Prostate gland (tissue), 2 donors: ENCODE measurements around the gene SPRTN. TPM values are rescaled to one million over a fixed set of nuclear protein-coding genes. Genes with fewer than 3 reads are reported as not detected.

Experiments used
- DNase-seq: peaks from one replicate; pipeline ENCODE4 v3.0.0-alpha.2; 2019; ENCODE audit warnings: low spot score
- H3K27ac ChIP-seq, 2 donors: fragments of 200-600 bp; sonication (generic); 2 replicates each; pipeline ENCODE4 v1.5.1; 2017 to 2019
- H3K27me3 ChIP-seq: fragments of 200-600 bp; sonication (generic); replicated peaks from 2 replicates; pipeline ENCODE4 v1.5.1; 2019; ENCODE audit not compliant: insufficient read depth
- H3K36me3 ChIP-seq, 2 donors: fragments of 200-600 bp; sonication (generic); 1 replicate in 1 of 2; 2 replicates in 1 of 2; pipeline versions ENCODE4 v1.5.1 to v1.8.1; 2017 to 2019
- H3K4me1 ChIP-seq: fragments of 200-600 bp; sonication (generic); replicated peaks from 2 replicates; pipeline ENCODE4 v1.5.1; 2019
- H3K4me3 ChIP-seq, 2 donors: fragments of 200-600 bp; sonication (generic); 2 replicates each; pipeline ENCODE4 v1.5.1; 2017 to 2019
- H3K9me3 ChIP-seq: fragments of 200-600 bp; sonication (generic); 2 replicates; pipeline ENCODE4 v1.5.1; 2017
- CTCF ChIP-seq, 4 experiments: fragments of 200-600 bp in 2 of 4; fragments of 450-650 bp in 2 of 4; sonication (generic) in 2 of 4; IDR thresholded peaks; 1 replicate in 3 of 4; 2 replicates in 1 of 4; pipeline ENCODE4 v1.5.1; 2016 to 2019; ENCODE audit warnings: antibody characterized with exemption in 4 of 4, mild to moderate bottlenecking in 2 of 4, moderate library complexity in 2 of 4
- POLR2A ChIP-seq: fragments of 450-650 bp; IDR thresholded peaks from one replicate; pipeline ENCODE4 v1.6.1; 2016; ENCODE audit warnings: antibody characterized with exemption, mild to moderate bottlenecking
- POLR2AphosphoS5 ChIP-seq: sonication (generic); formaldehyde crosslinking; IDR thresholded peaks from one replicate; pipeline ENCODE4 v1.6.1; 2017; ENCODE audit warnings: antibody characterized with exemption
- WGBS: methylation state at CpG from one replicate; pipeline ENCODE4 v1.1.5; 2018; 5-methylcytosine and 5-hydroxymethylcytosine counted together
- intact Hi-C: fragments of 100-400 bp; cut with DNase I; formaldehyde crosslinking; loops from one replicate; pipeline ENCODE4 v1.14.2; 2022
- total RNA-seq, 2 donors: library from RNA; depleted of rRNA; stranded (reverse); fragments of >200 nt; gene quantifications; one replicate each; pipeline ENCODE4 v1.1.0, GENCODE V29; 2016

SPRTN gene
- total RNA-seq, 2 donors from 2014 or later, result 10.8 to 23.4 TPM

GRCh38 chr1:231396643-231397042, 58.5 kb downstream of the SPRTN start:
- intact Hi-C loops, result no loop called here
- Histone ChIP-seq H3K4me1 (peaks cover 2% of the 10 kb centered on the region), H3K36me3 (no peaks in the 10 kb centered on the region), H3K4me3 (no peak overlapping the region), H3K27me3 (no peaks in the 10 kb centered on the region), H3K27ac (no peak overlapping the region), H3K9me3 (no peaks in the 10 kb centered on the region)
- no peak for DNase-seq
- TF ChIP-seq CTCF (IDR thresholded peaks at IDR 0.05) (no peak), POLR2A (no peak)
- 80% methylated on average over 2 of the region's 2 CpGs for WGBS

GRCh38 chr1:231397886-231398671, 60.0 kb downstream of the SPRTN start:
- no peak for DNase-seq
- H3K36me3 ChIP-seq, result no peaks in the 10 kb centered on the region
- WGBS, result 91% methylated on average over 4 of the region's 4 CpGs
- no peaks in the 10 kb centered on the region for H3K27me3 ChIP-seq
- no peaks in the 10 kb centered on the region for H3K9me3 ChIP-seq
- H3K27ac ChIP-seq, result no peak overlapping the region
- TF ChIP-seq CTCF (IDR thresholded peaks at IDR 0.05) (no peak), POLR2AphosphoS5 (no peak), POLR2A (no peak)
- H3K4me1 ChIP-seq, result peaks cover 2% of the 10 kb centered on the region
- no peak overlapping the region for H3K4me3 ChIP-seq
- intact Hi-C loops, result no loop called here

GRCh38 chr1:231401478-231401877, 63.4 kb downstream of the SPRTN start:
- DNase-seq, result no peak
- H3K4me1 ChIP-seq, result peaks cover 2% of the 10 kb centered on the region
- WGBS, result 73% methylated on average over 1 of the region's 1 CpG

GRCh38 chr1:231404318-231404717, 66.2 kb downstream of the SPRTN start:
- Histone ChIP-seq H3K9me3 (no peaks in the 10 kb centered on the region), H3K36me3 (no peaks in the 10 kb centered on the region), H3K4me1 (peaks cover 6% of the 10 kb centered on the region), H3K27ac (no peak overlapping the region), H3K27me3 (no peaks in the 10 kb centered on the region), H3K4me3 (no peak overlapping the region)
- 75% methylated on average over 2 of the region's 2 CpGs for WGBS
- DNase-seq, result no peak
- intact Hi-C loops, result no loop called here
- TF ChIP-seq POLR2A (no peak), POLR2AphosphoS5 (peak; percentile 52)

More at GRCh38 chr1:231401478-231401877, 63.4 kb downstream of the SPRTN start:
- H3K27me3 ChIP-seq, result no peaks in the 10 kb centered on the region
- H3K36me3 ChIP-seq, result no peaks in the 10 kb centered on the region
- no peaks in the 10 kb centered on the region for H3K9me3 ChIP-seq
- H3K4me3 ChIP-seq, result no peak overlapping the region
- no peak overlapping the region for H3K27ac ChIP-seq
- intact Hi-C loops, result no loop called here
- no peak for TF ChIP-seq POLR2AphosphoS5
- TF ChIP-seq POLR2A, result no peak
- TF ChIP-seq CTCF (IDR thresholded peaks at IDR 0.05), result no peak

Other genes starting within 250 kb of the SPRTN start
- under 1 TPM in 1 of 2 donors, not detected in 1; 0.28 TPM for gene TRIM67, start 176.2 kb upstream of the SPRTN start, total RNA-seq
- 10 to 100 TPM; 40.6 to 45.2 TPM for gene GNPAT, start 97.1 kb upstream of the SPRTN start, total RNA-seq
- gene EXOC8, start 441 bp upstream of the SPRTN start, total RNA-seq, result 10 to 100 TPM; 11.9 to 14.8 TPM
- gene EGLN1, start 84.0 kb downstream of the SPRTN start, total RNA-seq, result 10 to 100 TPM; 32.2 to 61.5 TPM
- 10 to 100 TPM; 23.5 to 41.2 TPM for gene TSNAX, start 190.4 kb downstream of the SPRTN start, total RNA-seq